H1 (cell line): ENCODE measurements around the gene PMP22. TPM values are rescaled to one million over a fixed set of nuclear protein-coding genes. Genes with fewer than 3 reads are reported as not detected.

Experiments used
- ATF3 ChIP-seq: IDR thresholded peaks from 2 replicates; pipeline ENCODE4 v1.6.1; 2011; ENCODE audit warnings: low read depth, mild to moderate bottlenecking, low read length; ENCODE audit not compliant: insufficient read depth
- PHF8 ChIP-seq: fragments of 200-600 bp; sonication (generic); conservative IDR thresholded peaks from 2 replicates; pipeline ENCODE4 v1.7.1; 2012; ENCODE audit warnings: low read depth, mild to moderate bottlenecking, inconsistent platforms, low read length, moderate library complexity
- polyA plus RNA-seq, 7 experiments: library from polyadenylated mRNA; depleted of rRNA in 3 of 7; stranded (reverse) in 5 of 7; unstranded in 2 of 7; fragments of >200 nt in 5 of 7; fragments of 200-250 nt in 2 of 7; gene quantifications; 1 replicate in 5 of 7; 2 replicates in 1 of 7; 4 replicates in 1 of 7; pipeline versions ENCODE4 v1.2.1 to v1.2.3, GENCODE V29; 2011 to 2013; ENCODE audit warnings: missing spikeins in 2 of 7, mixed read lengths in 2 of 7
- total RNA-seq: library from RNA; stranded (reverse); fragmentation: NEBNext Ultra II Directional; extraction: Animal tissue kit (Norgen Biotek cat#: 25700); gene quantifications from 2 replicates; pipeline ENCODE4 v1.2.1, GENCODE V29; 2021
- TF ChIP-seq, protein P1 (sequence below): fragments of 300-600 bp; sonication (generic); IDR thresholded peaks from 2 replicates; pipeline ENCODE4 v1.7.1; 2012; ENCODE audit warnings: low read length, moderate library complexity, mild to moderate bottlenecking, inconsistent platforms; ENCODE audit not compliant: insufficient replicate concordance

PMP22 gene
- total and polyA plus RNA-seq, 2 of the 8 experiments (the other 6 are each of a cell fraction or from before 2014, with no cell fraction given): 0.84 to 4.9 TPM

- TF ChIP-seq, protein P1, sequence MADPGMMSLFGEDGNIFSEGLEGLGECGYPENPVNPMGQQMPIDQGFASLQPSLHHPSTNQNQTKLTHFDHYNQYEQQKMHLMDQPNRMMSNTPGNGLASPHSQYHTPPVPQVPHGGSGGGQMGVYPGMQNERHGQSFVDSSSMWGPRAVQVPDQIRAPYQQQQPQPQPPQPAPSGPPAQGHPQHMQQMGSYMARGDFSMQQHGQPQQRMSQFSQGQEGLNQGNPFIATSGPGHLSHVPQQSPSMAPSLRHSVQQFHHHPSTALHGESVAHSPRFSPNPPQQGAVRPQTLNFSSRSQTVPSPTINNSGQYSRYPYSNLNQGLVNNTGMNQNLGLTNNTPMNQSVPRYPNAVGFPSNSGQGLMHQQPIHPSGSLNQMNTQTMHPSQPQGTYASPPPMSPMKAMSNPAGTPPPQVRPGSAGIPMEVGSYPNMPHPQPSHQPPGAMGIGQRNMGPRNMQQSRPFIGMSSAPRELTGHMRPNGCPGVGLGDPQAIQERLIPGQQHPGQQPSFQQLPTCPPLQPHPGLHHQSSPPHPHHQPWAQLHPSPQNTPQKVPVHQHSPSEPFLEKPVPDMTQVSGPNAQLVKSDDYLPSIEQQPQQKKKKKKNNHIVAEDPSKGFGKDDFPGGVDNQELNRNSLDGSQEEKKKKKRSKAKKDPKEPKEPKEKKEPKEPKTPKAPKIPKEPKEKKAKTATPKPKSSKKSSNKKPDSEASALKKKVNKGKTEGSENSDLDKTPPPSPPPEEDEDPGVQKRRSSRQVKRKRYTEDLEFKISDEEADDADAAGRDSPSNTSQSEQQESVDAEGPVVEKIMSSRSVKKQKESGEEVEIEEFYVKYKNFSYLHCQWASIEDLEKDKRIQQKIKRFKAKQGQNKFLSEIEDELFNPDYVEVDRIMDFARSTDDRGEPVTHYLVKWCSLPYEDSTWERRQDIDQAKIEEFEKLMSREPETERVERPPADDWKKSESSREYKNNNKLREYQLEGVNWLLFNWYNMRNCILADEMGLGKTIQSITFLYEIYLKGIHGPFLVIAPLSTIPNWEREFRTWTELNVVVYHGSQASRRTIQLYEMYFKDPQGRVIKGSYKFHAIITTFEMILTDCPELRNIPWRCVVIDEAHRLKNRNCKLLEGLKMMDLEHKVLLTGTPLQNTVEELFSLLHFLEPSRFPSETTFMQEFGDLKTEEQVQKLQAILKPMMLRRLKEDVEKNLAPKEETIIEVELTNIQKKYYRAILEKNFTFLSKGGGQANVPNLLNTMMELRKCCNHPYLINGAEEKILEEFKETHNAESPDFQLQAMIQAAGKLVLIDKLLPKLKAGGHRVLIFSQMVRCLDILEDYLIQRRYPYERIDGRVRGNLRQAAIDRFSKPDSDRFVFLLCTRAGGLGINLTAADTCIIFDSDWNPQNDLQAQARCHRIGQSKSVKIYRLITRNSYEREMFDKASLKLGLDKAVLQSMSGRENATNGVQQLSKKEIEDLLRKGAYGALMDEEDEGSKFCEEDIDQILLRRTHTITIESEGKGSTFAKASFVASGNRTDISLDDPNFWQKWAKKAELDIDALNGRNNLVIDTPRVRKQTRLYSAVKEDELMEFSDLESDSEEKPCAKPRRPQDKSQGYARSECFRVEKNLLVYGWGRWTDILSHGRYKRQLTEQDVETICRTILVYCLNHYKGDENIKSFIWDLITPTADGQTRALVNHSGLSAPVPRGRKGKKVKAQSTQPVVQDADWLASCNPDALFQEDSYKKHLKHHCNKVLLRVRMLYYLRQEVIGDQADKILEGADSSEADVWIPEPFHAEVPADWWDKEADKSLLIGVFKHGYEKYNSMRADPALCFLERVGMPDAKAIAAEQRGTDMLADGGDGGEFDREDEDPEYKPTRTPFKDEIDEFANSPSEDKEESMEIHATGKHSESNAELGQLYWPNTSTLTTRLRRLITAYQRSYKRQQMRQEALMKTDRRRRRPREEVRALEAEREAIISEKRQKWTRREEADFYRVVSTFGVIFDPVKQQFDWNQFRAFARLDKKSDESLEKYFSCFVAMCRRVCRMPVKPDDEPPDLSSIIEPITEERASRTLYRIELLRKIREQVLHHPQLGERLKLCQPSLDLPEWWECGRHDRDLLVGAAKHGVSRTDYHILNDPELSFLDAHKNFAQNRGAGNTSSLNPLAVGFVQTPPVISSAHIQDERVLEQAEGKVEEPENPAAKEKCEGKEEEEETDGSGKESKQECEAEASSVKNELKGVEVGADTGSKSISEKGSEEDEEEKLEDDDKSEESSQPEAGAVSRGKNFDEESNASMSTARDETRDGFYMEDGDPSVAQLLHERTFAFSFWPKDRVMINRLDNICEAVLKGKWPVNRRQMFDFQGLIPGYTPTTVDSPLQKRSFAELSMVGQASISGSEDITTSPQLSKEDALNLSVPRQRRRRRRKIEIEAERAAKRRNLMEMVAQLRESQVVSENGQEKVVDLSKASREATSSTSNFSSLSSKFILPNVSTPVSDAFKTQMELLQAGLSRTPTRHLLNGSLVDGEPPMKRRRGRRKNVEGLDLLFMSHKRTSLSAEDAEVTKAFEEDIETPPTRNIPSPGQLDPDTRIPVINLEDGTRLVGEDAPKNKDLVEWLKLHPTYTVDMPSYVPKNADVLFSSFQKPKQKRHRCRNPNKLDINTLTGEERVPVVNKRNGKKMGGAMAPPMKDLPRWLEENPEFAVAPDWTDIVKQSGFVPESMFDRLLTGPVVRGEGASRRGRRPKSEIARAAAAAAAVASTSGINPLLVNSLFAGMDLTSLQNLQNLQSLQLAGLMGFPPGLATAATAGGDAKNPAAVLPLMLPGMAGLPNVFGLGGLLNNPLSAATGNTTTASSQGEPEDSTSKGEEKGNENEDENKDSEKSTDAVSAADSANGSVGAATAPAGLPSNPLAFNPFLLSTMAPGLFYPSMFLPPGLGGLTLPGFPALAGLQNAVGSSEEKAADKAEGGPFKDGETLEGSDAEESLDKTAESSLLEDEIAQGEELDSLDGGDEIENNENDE: no peak
- TF ChIP-seq ATF3 (no peak), PHF8 (no peak)
- TF ChIP-seq, all 59 proteins: peak for 0
These were observed 24.4 kb upstream of the PMP22 start (continued) for GRCh38 chr17:15289285-15290183.
